ENCODE data around the gene CRY1. TPM values are rescaled to one million over a fixed set of nuclear protein-coding genes. Genes with fewer than 3 reads are reported as not detected.

CRY1 gene
- 16.9 TPM for total RNA-seq
- long read RNA-seq, transcript CRY1-201 (13 exons, 3,267 nt) = major isoform, 49 of 65 reads
- long read RNA-seq, partial matches to known transcripts = 8 of 65 reads
- long read RNA-seq, other reads (novel, unspliced or antisense) = 8 of 65 reads

GRCh38 chr12:107093417-107094182 is at the start of gene CRY1:
Gene CRY1, minus strand, starts transcription at chr12:107093549. Its CDS starts 588 bp downstream, at chr12:107092961.
- intact Hi-C loops (cut with DNase I) = no loop called here
- peak; percentile 99 for DNase-seq
- TF ChIP-seq, protein P1, sequence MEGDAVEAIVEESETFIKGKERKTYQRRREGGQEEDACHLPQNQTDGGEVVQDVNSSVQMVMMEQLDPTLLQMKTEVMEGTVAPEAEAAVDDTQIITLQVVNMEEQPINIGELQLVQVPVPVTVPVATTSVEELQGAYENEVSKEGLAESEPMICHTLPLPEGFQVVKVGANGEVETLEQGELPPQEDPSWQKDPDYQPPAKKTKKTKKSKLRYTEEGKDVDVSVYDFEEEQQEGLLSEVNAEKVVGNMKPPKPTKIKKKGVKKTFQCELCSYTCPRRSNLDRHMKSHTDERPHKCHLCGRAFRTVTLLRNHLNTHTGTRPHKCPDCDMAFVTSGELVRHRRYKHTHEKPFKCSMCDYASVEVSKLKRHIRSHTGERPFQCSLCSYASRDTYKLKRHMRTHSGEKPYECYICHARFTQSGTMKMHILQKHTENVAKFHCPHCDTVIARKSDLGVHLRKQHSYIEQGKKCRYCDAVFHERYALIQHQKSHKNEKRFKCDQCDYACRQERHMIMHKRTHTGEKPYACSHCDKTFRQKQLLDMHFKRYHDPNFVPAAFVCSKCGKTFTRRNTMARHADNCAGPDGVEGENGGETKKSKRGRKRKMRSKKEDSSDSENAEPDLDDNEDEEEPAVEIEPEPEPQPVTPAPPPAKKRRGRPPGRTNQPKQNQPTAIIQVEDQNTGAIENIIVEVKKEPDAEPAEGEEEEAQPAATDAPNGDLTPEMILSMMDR (IDR thresholded peaks at IDR 0.05) = no peak
- ATAC-seq = peak; percentile 97
- H3K4me3 ChIP-seq = peak within 1 kb of the TSS; percentile 83
- no peaks in the 10 kb centered on the region for H3K27me3 ChIP-seq
- no peaks in the 10 kb centered on the region for H3K36me3 ChIP-seq
- H3K27ac ChIP-seq = peak within 1 kb of the TSS; percentile 96
- H3K9me3 ChIP-seq = no peaks in the 10 kb centered on the region
- H3K4me1 ChIP-seq = peaks cover 20% of the 10 kb centered on the region

GRCh38 chr12:107139787-107140186 is 46.4 kb upstream of the CRY1 start:
- no peak for ATAC-seq
- intact Hi-C loops (cut with DNase I) = loop anchor here (5.0 kb wide), 1 partner anchor 468 kb away; no protein-coding TSS in a partner anchor
- TF ChIP-seq, protein P1 (IDR thresholded peaks at IDR 0.05) = no peak

DNA sequence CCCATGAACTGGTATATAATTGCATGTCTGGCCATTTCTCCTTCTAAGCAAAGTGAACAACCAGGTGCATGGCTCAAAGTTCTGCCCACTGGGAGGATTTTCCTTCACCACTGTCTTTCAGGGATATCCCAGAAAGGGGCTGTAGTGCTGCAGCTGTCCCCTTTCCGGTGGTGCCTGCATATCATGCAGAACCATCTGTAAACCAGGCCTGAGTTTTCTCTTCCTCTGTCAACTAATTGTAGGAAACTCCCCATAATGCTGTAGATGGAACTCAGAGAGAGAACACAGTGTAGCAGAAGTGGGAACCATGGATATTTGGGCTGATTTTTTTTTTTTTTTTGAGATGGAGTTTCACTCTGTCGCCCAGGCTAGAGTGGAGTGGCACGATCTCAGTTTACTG is 45.6 kb upstream of the CRY1 start:
- TF ChIP-seq, protein P1 (IDR thresholded peaks at IDR 0.05) = no peak
- Histone ChIP-seq H3K4me3 (no peak overlapping the region), H3K36me3 (no peaks in the 10 kb centered on the region), H3K9me3 (no peaks in the 10 kb centered on the region), H3K27me3 (no peaks in the 10 kb centered on the region), H3K4me1 (no peaks in the 10 kb centered on the region), H3K27ac (no peak overlapping the region)
- no peak for ATAC-seq
- no peak for DNase-seq
- intact Hi-C loops (cut with DNase I) = loop anchor here (5.0 kb wide), 1 partner anchor 468 kb away; no protein-coding TSS in a partner anchor

More at GRCh38 chr12:107139787-107140186, 46.4 kb upstream of the CRY1 start:
- Histone ChIP-seq H3K36me3 (no peaks in the 10 kb centered on the region), H3K4me1 (no peaks in the 10 kb centered on the region), H3K4me3 (no peak overlapping the region), H3K27ac (no peak overlapping the region), H3K9me3 (no peaks in the 10 kb centered on the region), H3K27me3 (no peaks in the 10 kb centered on the region)
- DNase-seq = no peak

DNA sequence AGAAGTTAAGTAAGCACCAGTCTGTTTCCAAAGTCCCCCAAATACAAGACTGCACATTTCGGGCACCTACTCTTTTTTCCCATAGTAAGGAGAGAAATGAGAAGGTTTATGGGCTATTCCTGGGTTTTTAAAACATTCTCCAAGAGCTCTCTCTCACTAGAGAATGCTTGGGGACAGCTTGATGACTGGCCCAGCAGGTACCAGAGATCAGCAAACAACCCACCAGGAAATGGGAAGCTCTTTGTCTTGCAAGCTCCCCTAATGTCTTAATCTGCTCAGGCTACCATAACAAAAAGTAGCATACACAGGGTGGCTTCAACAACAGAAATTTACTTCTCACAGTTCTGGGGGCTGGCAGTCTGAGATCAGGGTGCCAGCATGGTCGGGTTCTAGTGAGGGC is 41.8 kb upstream of the CRY1 start:
- no peak for DNase-seq
- Histone ChIP-seq H3K4me3 (no peak overlapping the region), H3K4me1 (no peaks in the 10 kb centered on the region), H3K9me3 (no peaks in the 10 kb centered on the region), H3K27me3 (no peaks in the 10 kb centered on the region), H3K27ac (no peak overlapping the region), H3K36me3 (no peaks in the 10 kb centered on the region)
- TF ChIP-seq, protein P1 (IDR thresholded peaks at IDR 0.05) = no peak
- no peak for ATAC-seq
- intact Hi-C loops (cut with DNase I) = loop anchor here (5.0 kb wide), 1 partner anchor 472 kb away; no protein-coding TSS in a partner anchor

GRCh38 chr12:107134558-107134957 is 41.2 kb upstream of the CRY1 start:
- ATAC-seq (peak; percentile 20), DNase-seq (no peak)
- no peak overlapping the region for H3K4me3 ChIP-seq
- H3K4me1 ChIP-seq = no peaks in the 10 kb centered on the region
- intact Hi-C loops (cut with DNase I) = no loop called here
- H3K27ac ChIP-seq = no peak overlapping the region
- TF ChIP-seq, protein P1 (IDR thresholded peaks at IDR 0.05) = peak; percentile 18
- H3K27me3 ChIP-seq = no peaks in the 10 kb centered on the region
- H3K36me3 ChIP-seq = no peaks in the 10 kb centered on the region
- no peaks in the 10 kb centered on the region for H3K9me3 ChIP-seq
